Mesenchymal stem cell (in vitro differentiated cells and primary cell): Measurements from ENCODE around the gene WDFY3.
"Not testable (repeated sequence)": the region's sequence is repeated elsewhere in the genome, so short reads cannot be mapped to it uniquely, and the experiment has no call there.

Experiments used
- DNase-seq: peaks from one replicate; pipeline ENCODE4 v3.0.0-alpha.2; 2013
- H2AFZ ChIP-seq: one replicate; pipeline ENCODE4 v1.6.1; 2013; ENCODE audit warnings: low read depth, mild to moderate bottlenecking, control low read depth, inconsistent platforms, low read length, moderate library complexity
- H2AK5ac ChIP-seq: 2 replicates; pipeline ENCODE4 v1.6.1; 2013; ENCODE audit warnings: low read length, moderate library complexity, mild to moderate bottlenecking, inconsistent platforms; ENCODE audit not compliant: severe bottlenecking
- H2BK120ac ChIP-seq: one replicate; pipeline ENCODE4 v1.6.1; 2013; ENCODE audit warnings: low read depth, mild to moderate bottlenecking, inconsistent platforms, low read length, moderate library complexity
- H2BK12ac ChIP-seq, 2 experiments: one replicate each; pipeline ENCODE4 v1.6.1; 2013; ENCODE audit warnings: inconsistent platforms in 2 of 2, low read length in 2 of 2, mild to moderate bottlenecking in 2 of 2, moderate library complexity in 2 of 2, control low read depth in 1 of 2
- H2BK15ac ChIP-seq: one replicate; pipeline ENCODE4 v1.6.1; 2013; ENCODE audit warnings: mild to moderate bottlenecking, low read depth, inconsistent platforms; ENCODE audit not compliant: poor library complexity, severe bottlenecking
- H2BK5ac ChIP-seq: 2 replicates; pipeline ENCODE4 v1.6.1; 2013; ENCODE audit warnings: low read depth, mild to moderate bottlenecking, low read length, control low read depth, inconsistent platforms; ENCODE audit not compliant: poor library complexity, severe bottlenecking
- H3K14ac ChIP-seq, 2 experiments: one replicate each; pipeline ENCODE4 v1.6.1; 2013; ENCODE audit warnings: inconsistent platforms in 2 of 2, low read length in 2 of 2, control low read depth in 1 of 2, mild to moderate bottlenecking in 1 of 2, moderate library complexity in 1 of 2
- H3K18ac ChIP-seq, 2 experiments: one replicate each; pipeline ENCODE4 v1.6.1; 2013; ENCODE audit warnings: inconsistent platforms in 2 of 2, low read length in 2 of 2, control low read depth in 1 of 2, low read depth in 1 of 2, mild to moderate bottlenecking in 1 of 2
- H3K23ac ChIP-seq, 2 experiments: one replicate each; pipeline ENCODE4 v1.6.1; 2013; ENCODE audit warnings: inconsistent platforms in 2 of 2, low read length in 2 of 2, mild to moderate bottlenecking in 2 of 2, moderate library complexity in 2 of 2, control low read depth in 1 of 2
- H3K27ac ChIP-seq: 2 replicates; pipeline ENCODE4 v1.5.1; 2013; ENCODE audit warnings: mild to moderate bottlenecking, moderate library complexity, low read length, control low read depth, inconsistent platforms; ENCODE audit not compliant: poor library complexity, severe bottlenecking
- H3K27me3 ChIP-seq, 2 experiments: 2 replicates each; pipeline versions ENCODE4 v1.6.1 to v1.7.0; 2013; ENCODE audit warnings: low read length in 2 of 2, mild to moderate bottlenecking in 2 of 2, moderate library complexity in 2 of 2, control low read depth in 1 of 2, inconsistent platforms in 1 of 2; ENCODE audit not compliant: control insufficient read depth in 1 of 2, insufficient read depth in 1 of 2
- H3K36me3 ChIP-seq, 2 experiments: 2 replicates each; pipeline versions ENCODE4 v1.6.1 to v1.7.0; 2013; ENCODE audit warnings: low read length in 2 of 2, control low read depth in 1 of 2, inconsistent platforms in 1 of 2, low read depth in 1 of 2, mild to moderate bottlenecking in 1 of 2; ENCODE audit not compliant: insufficient read depth in 2 of 2, control insufficient read depth in 1 of 2
- H3K4ac ChIP-seq, 2 experiments: one replicate each; pipeline ENCODE4 v1.6.1; 2013; ENCODE audit warnings: inconsistent platforms in 2 of 2, low read length in 2 of 2, mild to moderate bottlenecking in 2 of 2, moderate library complexity in 2 of 2, control low read depth in 1 of 2, low read depth in 1 of 2
- H3K4me1 ChIP-seq: 2 replicates; pipeline ENCODE4 v1.6.1; 2013; ENCODE audit warnings: low read depth, low read length, control low read depth; ENCODE audit not compliant: control insufficient read depth, insufficient read depth
- H3K4me2 ChIP-seq: 2 replicates; pipeline ENCODE4 v1.6.1; 2013; ENCODE audit warnings: low read length, mild to moderate bottlenecking, inconsistent platforms; ENCODE audit not compliant: poor library complexity, severe bottlenecking
- H3K4me3 ChIP-seq, 2 experiments: 2 replicates each; pipeline versions ENCODE4 v1.5.1 to v1.7.0; 2013; ENCODE audit warnings: low read length in 2 of 2, mild to moderate bottlenecking in 2 of 2, control low read depth in 1 of 2, low read depth in 1 of 2; ENCODE audit not compliant: insufficient read depth in 1 of 2
- H3K79me1 ChIP-seq: replicated peaks from 2 replicates; pipeline ENCODE4 v1.6.1; 2013; ENCODE audit warnings: mild to moderate bottlenecking, control low read depth, low read length, inconsistent platforms; ENCODE audit not compliant: poor library complexity, severe bottlenecking
- H3K9ac ChIP-seq: 2 replicates; pipeline ENCODE4 v1.7.0; 2013; ENCODE audit warnings: mild to moderate bottlenecking, low read length, moderate library complexity
- H3K9me3 ChIP-seq: 2 replicates; pipeline ENCODE4 v1.7.0; 2013; ENCODE audit warnings: mild to moderate bottlenecking, low read length; ENCODE audit not compliant: control insufficient read depth
- H4K8ac ChIP-seq: one replicate; pipeline ENCODE4 v1.6.1; 2013; ENCODE audit warnings: inconsistent platforms, mild to moderate bottlenecking, low read length, moderate library complexity
- H4K91ac ChIP-seq: one replicate; pipeline ENCODE4 v1.6.1; 2013; ENCODE audit warnings: mild to moderate bottlenecking, low read length, inconsistent platforms
- WGBS: methylation state at CpG from one replicate; pipeline ENCODE4 v1.1.7; 2013; ENCODE audit warnings: mixed read lengths; 5-methylcytosine and 5-hydroxymethylcytosine counted together

Gene WDFY3

DNA sequence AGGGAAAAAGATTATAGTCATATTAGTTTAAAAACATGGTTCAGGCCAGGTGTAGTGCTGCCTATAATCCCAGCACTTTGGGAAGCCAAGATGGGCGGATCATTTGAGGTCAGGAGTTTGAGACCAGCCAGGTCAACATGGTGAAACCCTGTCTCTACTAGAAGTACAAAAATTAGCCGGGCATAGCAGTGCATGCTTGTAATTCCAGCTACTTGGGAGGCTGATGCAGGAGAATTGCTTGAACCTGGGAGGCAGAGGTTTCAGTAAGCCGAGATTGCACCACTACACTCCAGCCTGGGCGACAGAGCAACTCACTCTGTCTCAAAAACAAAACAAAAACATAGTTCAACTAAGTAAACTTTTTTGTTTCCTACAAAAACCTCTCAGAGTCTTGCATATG lies 283.8 kb downstream of the WDFY3 start:
- H3K4me2 ChIP-seq, H2AFZ ChIP-seq, H2BK15ac ChIP-seq, H3K14ac ChIP-seq, H3K9me3 ChIP-seq, H2BK12ac ChIP-seq, H3K23ac ChIP-seq, H3K4ac ChIP-seq, H4K91ac ChIP-seq, H2BK5ac ChIP-seq, DNase-seq, H3K18ac ChIP-seq, H4K8ac ChIP-seq, H2AK5ac ChIP-seq, H2BK120ac ChIP-seq, H3K4me3 ChIP-seq, H3K27me3 ChIP-seq: not testable (repeated sequence)
- peaks cover 13% of the 10 kb centered on the region for H3K4me1 ChIP-seq
- peak overlapping the region; percentile 76 for H3K27ac ChIP-seq
- WGBS: 84% methylated on average over 4 of the region's 4 CpGs
- H3K36me3 ChIP-seq: peaks cover 43 to 74% of the 10 kb centered on the region in 2 experiments
- peak overlapping the region; percentile 78 for H3K9ac ChIP-seq
- H3K79me1 ChIP-seq: peaks cover 24% of the 10 kb centered on the region

DNA sequence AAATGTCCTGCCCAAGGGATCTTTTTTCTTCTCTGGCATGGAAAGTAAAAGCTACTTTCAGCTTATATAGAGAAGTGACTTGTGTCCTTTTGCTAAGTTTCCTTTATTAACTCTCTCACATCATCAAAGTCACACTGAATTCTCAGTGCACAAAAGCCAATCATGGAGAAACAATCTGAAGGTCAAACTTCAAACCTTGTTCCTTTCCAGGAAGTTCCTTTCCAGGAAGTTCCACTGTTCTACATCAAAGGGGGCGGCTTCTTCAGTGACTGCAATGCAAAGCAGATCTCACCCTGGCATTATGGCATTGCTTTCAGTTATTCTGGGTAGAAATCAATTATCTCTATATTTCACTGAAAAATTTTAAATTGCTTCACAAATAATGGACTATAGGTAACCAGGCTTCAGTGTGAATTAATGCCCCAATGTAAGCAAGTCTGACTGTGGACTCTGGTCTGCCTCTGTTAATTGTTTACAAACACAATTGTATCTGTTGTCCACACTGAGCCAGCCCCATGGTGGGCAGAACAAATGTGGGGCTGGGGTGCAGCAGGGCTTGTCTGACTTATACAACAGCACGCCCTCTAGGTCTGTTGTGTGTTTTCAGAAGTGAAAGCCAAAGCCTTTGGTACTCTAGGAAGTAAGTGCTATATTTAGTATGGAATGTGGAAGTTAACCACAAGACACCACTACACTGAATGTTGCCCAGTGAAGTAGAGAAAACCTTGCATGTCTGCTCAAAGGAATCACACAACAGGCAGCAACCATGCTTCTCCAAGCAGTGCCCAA lies 284.8 kb downstream of the WDFY3 start:
- Histone ChIP-seq H4K91ac (no peak overlapping the region), H3K4ac (no peak overlapping the region), H2BK5ac (no peak overlapping the region), H3K9ac (peak overlapping the region; percentile 78), H2BK12ac (no peak overlapping the region), H3K14ac (no peak overlapping the region), H3K79me1 (peaks cover 25% of the 10 kb centered on the region), H3K23ac (no peak overlapping the region), H3K4me2 (no peak overlapping the region), H3K27ac (peak overlapping the region; percentile 76), H3K9me3 (no peaks in the 10 kb centered on the region), H3K4me3 (no peak overlapping the region), H3K4me1 (peaks cover 13% of the 10 kb centered on the region), H2AFZ (no peak overlapping the region), H3K18ac (no peak overlapping the region), H2BK15ac (no peak overlapping the region), H2AK5ac (no peak overlapping the region), H3K36me3 (peaks cover 47 to 79% of the 10 kb centered on the region in 2 experiments), H3K27me3 (no peaks in the 10 kb centered on the region), H2BK120ac (no peak overlapping the region), H4K8ac (no peak overlapping the region)
- WGBS: 29% methylated on average over 1 of the region's 2 CpGs
- DNase-seq: peak; percentile 90

DNA sequence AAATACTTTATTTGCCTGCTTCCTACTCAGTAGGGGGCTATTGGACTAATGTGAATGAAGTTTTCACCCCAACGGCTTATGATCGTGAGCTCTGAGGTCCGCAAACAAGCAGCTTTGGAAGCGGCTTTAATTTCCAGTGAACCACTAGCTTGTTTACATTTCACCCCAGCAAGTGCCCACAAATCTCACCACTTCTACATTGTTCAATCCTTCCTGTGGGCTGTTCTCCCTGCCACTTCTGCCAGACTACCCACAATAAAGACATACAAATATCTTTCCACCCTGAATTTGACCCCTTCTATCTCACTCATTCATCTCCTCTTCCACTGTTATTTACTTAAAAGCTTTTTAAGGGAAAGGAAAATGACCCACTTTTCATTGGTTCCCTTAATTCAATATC lies 285.5 kb downstream of the WDFY3 start:
- Histone ChIP-seq H2BK5ac (no peak overlapping the region), H3K4ac (no peak overlapping the region), H2BK15ac (no peak overlapping the region), H3K4me2 (no peak overlapping the region), H4K8ac (no peak overlapping the region), H3K9me3 (no peaks in the 10 kb centered on the region), H3K27ac (no peak overlapping the region), H3K79me1 (peaks cover 23% of the 10 kb centered on the region), H4K91ac (no peak overlapping the region), H3K9ac (no peak overlapping the region), H2BK120ac (no peak overlapping the region), H3K4me3 (no peak overlapping the region), H2AK5ac (no peak overlapping the region), H2BK12ac (no peak overlapping the region), H3K36me3 (peaks cover 44 to 81% of the 10 kb centered on the region in 2 experiments), H2AFZ (no peak overlapping the region), H3K18ac (no peak overlapping the region), H3K27me3 (no peaks in the 10 kb centered on the region), H3K23ac (no peak overlapping the region), H3K14ac (no peak overlapping the region), H3K4me1 (peaks cover 13% of the 10 kb centered on the region)
- WGBS: 97% methylated on average over 4 of the region's 4 CpGs
- no peak for DNase-seq

DNA sequence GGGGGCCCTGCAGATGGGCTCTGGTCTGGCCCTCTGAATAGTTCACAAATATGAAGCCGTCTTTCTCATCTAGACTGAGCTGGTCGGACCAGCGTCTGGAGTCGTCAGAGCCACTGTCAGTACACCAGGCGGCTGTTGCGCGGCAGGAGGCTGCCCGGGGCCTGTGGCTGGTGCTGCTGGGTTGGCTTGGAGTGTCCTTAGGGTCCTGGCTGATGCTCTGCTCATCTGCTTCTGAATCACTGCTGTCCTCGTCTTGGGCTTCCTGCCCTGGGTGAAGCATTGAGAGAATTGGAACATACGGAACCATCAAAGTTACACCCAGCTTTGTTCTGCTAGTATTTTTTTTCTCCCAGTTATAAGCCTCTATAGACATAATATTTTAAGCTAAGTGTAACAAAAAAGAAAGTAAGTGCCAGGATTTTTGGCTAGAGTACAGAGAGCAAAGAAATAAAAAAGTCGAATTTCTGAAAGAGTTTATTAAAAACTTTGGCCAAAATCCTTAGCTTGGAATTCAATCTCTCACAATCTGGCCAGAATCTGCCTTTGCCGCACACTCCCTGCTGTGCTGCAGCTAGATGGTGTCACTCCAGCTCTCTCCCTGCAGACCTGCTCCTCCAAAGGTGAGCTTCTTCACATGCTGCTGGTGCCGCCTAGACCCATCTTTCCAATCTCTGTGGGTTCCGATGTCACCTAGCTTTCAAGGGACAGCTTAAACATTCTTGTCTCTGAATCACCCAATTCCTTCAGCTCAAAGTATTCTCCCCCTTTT lies 287.3 kb downstream of the WDFY3 start:
- no peak overlapping the region for H3K4me3 ChIP-seq
- H2AK5ac ChIP-seq: no peak overlapping the region
- H2AFZ ChIP-seq: no peak overlapping the region
- no peak overlapping the region for H4K91ac ChIP-seq
- H3K14ac ChIP-seq: no peak overlapping the region
- peak overlapping the region; percentile 43 for H3K9ac ChIP-seq
- no peak overlapping the region for H2BK15ac ChIP-seq
- peaks cover 19% of the 10 kb centered on the region for H3K79me1 ChIP-seq
- H4K8ac ChIP-seq: no peak overlapping the region
- H3K18ac ChIP-seq: no peak overlapping the region
- H2BK120ac ChIP-seq: no peak overlapping the region
- no peaks in the 10 kb centered on the region for H3K9me3 ChIP-seq
- peaks cover 12% of the 10 kb centered on the region for H3K4me1 ChIP-seq
- H3K4me2 ChIP-seq: no peak overlapping the region
- no peak overlapping the region for H3K4ac ChIP-seq
- no peak overlapping the region for H3K23ac ChIP-seq
- no peaks in the 10 kb centered on the region for H3K27me3 ChIP-seq
- H3K36me3 ChIP-seq: peaks cover 46 to 74% of the 10 kb centered on the region in 2 experiments
- no peak overlapping the region for H2BK12ac ChIP-seq
- no peak overlapping the region for H2BK5ac ChIP-seq
- WGBS: 96% methylated on average over 12 of the region's 14 CpGs
- H3K27ac ChIP-seq: no peak overlapping the region
- DNase-seq: no peak
